GM21723 (cell line): Measurements from ENCODE around the gene NFASC.

Source experiments
- ATAC-seq: cut with Tn5 transposase; IDR thresholded peaks from one replicate; pipeline ENCODE4 v1.9.1; 2021; ENCODE audit warnings: mild to moderate bottlenecking, moderate library complexity; ENCODE audit not compliant: unreplicated experiment

NFASC gene

GRCh38 chr1:204887846-204888245 is 17.2 kb downstream of the NFASC start:
- no peak for ATAC-seq

GRCh38 chr1:204888294-204888693 is 17.6 kb downstream of the NFASC start:
- ATAC-seq = no peak

GRCh38 chr1:204889681-204890383 is 19.2 kb downstream of the NFASC start:
- no peak for ATAC-seq

GRCh38 chr1:204891860-204892259 is 21.2 kb downstream of the NFASC start:
- ATAC-seq = no peak

- ATAC-seq = no peak
Observed at GRCh38 chr1:204894031-204894430, 23.4 kb downstream of the NFASC start.

- ATAC-seq = no peak
Observed at GRCh38 chr1:204894606-204895005, 23.9 kb downstream of the NFASC start.

- ATAC-seq = no peak
Observed at GRCh38 chr1:204896023-204896422, 25.4 kb downstream of the NFASC start.

- no peak for ATAC-seq
Observed at GRCh38 chr1:204896787-204897469, 26.3 kb downstream of the NFASC start.

- no peak for ATAC-seq
Observed at GRCh38 chr1:204900721-204901120, 30.1 kb downstream of the NFASC start.

GRCh38 chr1:204902671-204903070 is 32.0 kb downstream of the NFASC start:
- no peak for ATAC-seq

GRCh38 chr1:204904228-204904810 is 33.7 kb downstream of the NFASC start:
- ATAC-seq = no peak

GRCh38 chr1:204909109-204909508 is 38.4 kb downstream of the NFASC start:
- no peak for ATAC-seq

GRCh38 chr1:204915861-204916495 is 45.3 kb downstream of the NFASC start:
- no peak for ATAC-seq

- no peak for ATAC-seq
Observed at GRCh38 chr1:204917802-204918201, 47.1 kb downstream of the NFASC start.

- ATAC-seq = no peak
Observed at GRCh38 chr1:204920511-204920910, 49.8 kb downstream of the NFASC start.

- no peak for ATAC-seq
Observed at GRCh38 chr1:204920967-204921366, 50.3 kb downstream of the NFASC start.

GRCh38 chr1:204921855-204922516 is 51.3 kb downstream of the NFASC start:
- no peak for ATAC-seq

- ATAC-seq = no peak
Observed at GRCh38 chr1:204923201-204923600, 52.5 kb downstream of the NFASC start.

GRCh38 chr1:204923626-204924012 is 53.0 kb downstream of the NFASC start:
- no peak for ATAC-seq

- no peak for ATAC-seq
Observed at GRCh38 chr1:204924013-204924759, 53.5 kb downstream of the NFASC start.

- no peak for ATAC-seq
Observed at GRCh38 chr1:204925701-204926100, 55.0 kb downstream of the NFASC start.
